ENCODE results near the gene BCAN.

The BCAN gene

DNA sequence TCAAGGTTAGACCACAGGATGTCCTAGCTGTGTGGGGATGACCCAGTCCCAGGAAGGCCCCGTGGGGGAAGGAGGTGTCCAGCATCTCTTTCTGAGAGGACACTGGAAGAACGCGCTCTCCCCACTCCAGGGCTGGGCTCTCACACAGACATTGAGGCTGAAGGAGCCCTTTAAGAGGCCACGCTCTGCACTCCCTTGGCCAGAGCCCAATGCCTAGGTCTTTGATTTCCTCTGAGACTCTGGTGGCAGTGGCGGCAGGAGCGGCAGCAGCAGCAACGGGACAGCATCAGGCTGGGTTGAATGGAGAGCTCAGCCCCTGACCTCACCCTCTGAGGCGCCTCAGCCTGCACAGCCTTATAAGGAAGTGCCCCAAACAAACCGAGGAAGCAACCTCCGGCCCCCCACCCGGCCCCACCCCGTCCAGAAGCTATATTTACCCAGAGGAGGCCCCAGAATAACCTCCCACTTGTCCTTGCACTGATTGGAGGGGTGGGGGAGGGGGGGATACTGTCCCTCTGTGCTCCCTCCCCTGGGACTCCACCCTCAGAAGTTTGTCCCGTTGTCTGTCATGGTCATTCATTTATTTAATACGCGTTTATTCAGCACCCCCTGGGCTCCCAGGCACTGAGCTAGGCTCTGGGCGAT, 23.0 kb downstream of the BCAN start:
- H3K4me3 ChIP-seq (ENCODE audit: low read length): peak overlapping the region; percentile 5; the same call in 1 of the 2 replicates
- H3K36me3 ChIP-seq (ENCODE audit: insufficient read depth, low read depth, low read length): no peaks in the 10 kb centered on the region
- peak overlapping the region; percentile 75; the same call in 1 of the 2 replicates for H3K9ac ChIP-seq (ENCODE audit: low read depth, low read length)
- H3K9me3 ChIP-seq (ENCODE audit: insufficient read depth, low read depth, low read length): no peaks in the 10 kb centered on the region
- H3K4me1 ChIP-seq (ENCODE audit: insufficient read depth, low read length): peaks cover 73% of the 10 kb centered on the region
- no peaks in the 10 kb centered on the region for H3K27me3 ChIP-seq (ENCODE audit: insufficient read depth, low read length)
- H3K27ac ChIP-seq (ENCODE audit: low read length): peak overlapping the region; percentile 26

DNA sequence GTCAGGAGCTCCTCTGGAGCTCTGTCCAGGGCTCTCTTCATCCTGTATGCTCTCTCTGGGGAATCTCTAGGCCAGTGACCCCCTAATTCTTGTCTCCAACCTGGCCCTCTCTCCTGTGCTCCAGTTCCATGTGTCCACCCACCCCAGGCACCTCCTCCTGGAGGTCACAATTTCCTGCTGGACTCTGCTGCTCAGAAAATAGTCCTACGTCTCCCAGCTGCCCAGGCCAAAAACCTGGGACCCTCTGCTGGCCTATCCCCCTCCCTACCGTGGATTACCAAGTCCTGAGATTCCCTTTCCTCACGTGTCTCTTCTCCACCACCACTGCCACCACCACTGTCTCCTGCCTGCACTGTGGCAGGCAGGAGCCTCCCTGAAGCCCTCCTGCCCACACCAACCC, 23.6 kb downstream of the BCAN start:
- H3K4me3 ChIP-seq (ENCODE audit: low read length): no peak overlapping the region
- no peaks in the 10 kb centered on the region for H3K36me3 ChIP-seq (ENCODE audit: insufficient read depth, low read depth, low read length)
- H3K9me3 ChIP-seq (ENCODE audit: insufficient read depth, low read depth, low read length): no peaks in the 10 kb centered on the region
- no peaks in the 10 kb centered on the region for H3K27me3 ChIP-seq (ENCODE audit: insufficient read depth, low read length)
- peak overlapping the region; percentile 69; the same call in 1 of the 2 replicates for H3K9ac ChIP-seq (ENCODE audit: low read depth, low read length)
- H3K4me1 ChIP-seq (ENCODE audit: insufficient read depth, low read length): peaks cover 69% of the 10 kb centered on the region
- H3K27ac ChIP-seq (ENCODE audit: low read length): no peak overlapping the region

DNA sequence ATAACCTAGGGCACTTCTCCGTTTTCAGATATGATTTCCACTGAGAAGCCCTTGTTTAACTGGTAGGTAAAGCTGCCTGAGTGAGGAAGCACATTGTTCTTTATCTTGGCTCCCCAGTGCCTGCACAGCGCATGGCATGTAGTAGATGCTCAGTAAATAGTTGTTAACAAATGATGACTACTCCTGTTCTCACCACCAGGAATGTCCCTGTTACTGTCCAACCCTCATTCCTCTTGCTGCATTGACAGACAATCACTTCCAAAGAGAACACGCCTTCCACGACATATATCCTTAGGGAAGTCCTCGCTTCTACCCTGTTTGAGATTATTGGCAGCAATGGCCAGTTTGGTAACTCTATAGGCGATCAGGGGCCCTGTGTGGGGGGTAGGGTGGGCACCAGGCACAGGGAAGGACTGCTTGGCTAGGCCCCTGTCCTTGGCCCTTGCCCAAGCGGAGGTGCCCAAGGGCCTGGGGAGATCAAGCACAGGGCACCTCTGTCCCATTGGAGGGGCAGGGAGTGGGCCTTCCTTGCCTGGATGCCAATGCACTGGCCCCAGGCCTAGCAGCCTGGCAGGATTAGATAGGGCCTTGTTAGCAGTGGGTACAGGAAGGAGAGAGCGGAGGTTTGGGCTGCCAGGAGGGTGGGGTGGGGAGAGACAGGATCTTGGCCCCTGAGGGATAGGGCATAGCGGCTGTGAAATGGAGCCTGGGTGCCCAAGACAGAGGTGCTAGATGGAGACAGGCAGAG, 25.1 kb downstream of the BCAN start:
- H3K4me3 ChIP-seq (ENCODE audit: low read length): no peak overlapping the region
- peaks cover 11% of the 10 kb centered on the region for H3K36me3 ChIP-seq (ENCODE audit: insufficient read depth, low read depth, low read length)
- no peaks in the 10 kb centered on the region for H3K9me3 ChIP-seq (ENCODE audit: insufficient read depth, low read depth, low read length)
- peaks cover 57% of the 10 kb centered on the region for H3K4me1 ChIP-seq (ENCODE audit: insufficient read depth, low read length)
- peak overlapping the region; percentile 47; the same call in 1 of the 2 replicates for H3K9ac ChIP-seq (ENCODE audit: low read depth, low read length)
- no peak overlapping the region for H3K27ac ChIP-seq (ENCODE audit: low read length)
- no peaks in the 10 kb centered on the region for H3K27me3 ChIP-seq (ENCODE audit: insufficient read depth, low read length)

DNA sequence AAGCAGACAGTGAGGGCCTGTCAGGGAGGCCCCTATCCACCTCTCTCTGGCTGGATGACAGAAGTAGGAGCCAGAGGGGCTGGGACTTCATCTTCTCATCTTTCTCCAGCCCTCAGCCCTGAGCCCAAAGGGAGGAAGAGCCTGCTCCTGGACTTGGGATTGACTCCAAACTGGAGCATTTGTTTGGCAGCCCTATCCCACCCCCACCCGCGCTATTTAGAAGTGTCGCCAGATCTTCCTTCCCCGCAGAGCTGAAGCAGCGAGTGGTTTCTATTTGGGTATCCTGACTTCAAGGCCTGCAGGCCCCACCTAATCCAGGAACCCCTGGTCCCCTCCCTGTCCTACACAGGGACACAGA, 25.7 kb downstream of the BCAN start:
- peak overlapping the region; percentile 47; the same call in 1 of the 2 replicates for H3K9ac ChIP-seq (ENCODE audit: low read depth, low read length)
- peaks cover 51% of the 10 kb centered on the region for H3K4me1 ChIP-seq (ENCODE audit: insufficient read depth, low read length)
- H3K27ac ChIP-seq (ENCODE audit: low read length): peak overlapping the region; percentile 18

DNA sequence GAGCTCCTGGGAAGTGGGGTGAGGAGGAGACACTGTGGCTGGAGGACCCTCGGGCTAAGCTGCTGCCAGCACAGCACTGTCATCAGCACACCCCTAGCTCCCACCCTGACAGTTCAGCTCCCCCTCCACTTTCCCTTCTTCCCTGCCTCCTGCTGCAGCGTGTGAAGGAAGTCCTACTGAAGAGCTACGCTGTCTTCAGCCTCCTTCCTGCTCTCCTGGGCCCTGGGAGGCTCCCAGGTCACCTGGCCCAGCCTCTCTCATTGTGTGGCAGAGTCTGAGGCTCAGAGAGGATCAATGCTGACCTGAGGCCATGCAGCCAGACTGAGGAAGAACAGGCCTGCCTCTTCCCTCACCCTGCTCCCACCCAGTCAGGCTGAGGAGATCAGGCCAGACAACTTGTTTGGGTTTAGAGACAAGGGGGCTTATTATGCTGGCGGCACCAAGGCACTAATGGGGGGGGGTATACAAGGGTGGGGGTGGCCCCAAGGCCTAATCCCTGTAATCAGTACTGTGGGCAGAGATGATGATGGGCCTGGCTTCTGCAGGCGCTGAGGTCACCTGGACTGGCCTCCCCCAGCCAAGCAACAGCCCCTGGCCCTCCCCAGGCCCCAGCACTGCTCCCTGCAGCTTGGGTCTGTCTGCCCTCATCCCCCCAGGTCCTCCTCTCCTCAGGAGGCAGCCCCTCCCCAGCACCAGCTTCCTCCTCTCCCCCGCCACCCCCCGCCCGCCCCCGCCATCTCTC, 26.2 kb downstream of the BCAN start:
- Histone ChIP-seq H3K27ac (ENCODE audit: low read length) (peak overlapping the region; percentile 18), H3K9me3 (ENCODE audit: insufficient read depth, low read depth, low read length) (no peaks in the 10 kb centered on the region), H3K36me3 (ENCODE audit: insufficient read depth, low read depth, low read length) (peaks cover 22% of the 10 kb centered on the region), H3K9ac (ENCODE audit: low read depth, low read length) (peak overlapping the region; percentile 47; the same call in 1 of the 2 replicates), H3K4me1 (ENCODE audit: insufficient read depth, low read length) (peaks cover 51% of the 10 kb centered on the region), H3K4me3 (ENCODE audit: low read length) (no peak overlapping the region), H3K27me3 (ENCODE audit: insufficient read depth, low read length) (no peaks in the 10 kb centered on the region)

More for the DNA sequence above, 25.7 kb downstream of the BCAN start:
- H3K4me3 ChIP-seq (ENCODE audit: low read length): no peak overlapping the region
- H3K27me3 ChIP-seq (ENCODE audit: insufficient read depth, low read length): no peaks in the 10 kb centered on the region
- H3K36me3 ChIP-seq (ENCODE audit: insufficient read depth, low read depth, low read length): peaks cover 17% of the 10 kb centered on the region
- H3K9me3 ChIP-seq (ENCODE audit: insufficient read depth, low read depth, low read length): no peaks in the 10 kb centered on the region

DNA sequence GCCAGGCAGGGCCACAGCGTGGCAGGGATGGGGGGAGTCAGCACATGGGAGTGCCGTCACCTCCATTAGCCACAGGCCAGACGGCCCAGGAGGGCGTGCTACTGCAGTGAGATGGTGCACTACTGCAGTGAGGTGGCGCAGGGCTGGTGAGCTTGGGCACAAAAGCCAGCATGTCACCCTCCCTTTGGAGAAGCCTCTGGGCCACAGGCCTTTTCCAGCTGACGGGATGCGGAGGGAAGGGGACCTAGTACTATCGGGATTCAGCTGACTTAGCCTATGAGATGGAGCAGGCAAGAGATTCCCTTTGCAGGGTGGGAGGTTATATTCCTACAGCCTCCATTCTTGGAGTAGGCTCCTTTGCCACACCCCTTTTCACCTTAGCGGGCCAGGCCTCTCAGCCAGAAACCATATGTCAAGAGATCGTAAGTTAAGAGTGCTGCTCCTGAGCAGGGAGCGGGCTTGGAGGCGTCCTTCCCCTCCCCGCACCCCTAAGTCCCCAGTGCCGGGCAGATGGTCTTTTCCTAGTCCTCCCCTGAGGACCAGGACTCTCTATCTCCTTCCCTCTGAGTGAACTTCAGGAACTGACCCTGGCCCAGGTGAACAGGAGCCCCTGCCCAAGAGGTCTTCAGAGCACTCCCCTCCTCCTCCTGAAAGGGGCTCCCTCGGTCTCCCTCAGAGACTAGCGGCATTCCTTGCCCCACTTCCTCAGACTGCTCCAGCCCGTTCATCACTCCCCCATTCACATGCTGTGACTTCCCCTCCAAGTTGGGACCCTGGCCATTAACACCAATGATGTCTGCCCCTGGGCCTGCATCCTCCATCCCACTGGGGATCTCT, 27.1 kb downstream of the BCAN start:
- Histone ChIP-seq H3K27ac (ENCODE audit: low read length) (no peak overlapping the region), H3K9ac (ENCODE audit: low read depth, low read length) (peak overlapping the region; percentile 56; the same call in 1 of the 2 replicates)

DNA sequence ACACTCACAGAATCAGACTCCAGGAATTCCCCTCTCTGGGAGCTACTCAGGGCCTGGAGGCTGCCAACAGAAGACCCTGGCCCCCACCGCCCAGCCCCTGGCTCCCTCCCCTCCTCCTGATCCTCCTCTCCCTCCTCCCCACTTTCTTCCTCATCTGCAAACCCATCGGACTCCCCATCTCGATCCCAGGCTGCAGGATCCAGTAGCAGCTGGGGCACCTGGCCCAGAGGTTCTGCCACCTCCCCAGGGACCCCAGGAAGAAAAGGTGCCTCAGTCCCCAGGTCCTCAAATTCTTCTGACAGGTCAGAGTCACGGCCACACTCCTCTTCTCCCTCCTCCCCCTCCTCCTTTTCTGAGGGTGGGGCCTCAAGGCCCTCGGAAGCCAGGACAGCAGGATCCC, 27.9 kb downstream of the BCAN start:
- Histone ChIP-seq H3K4me1 (ENCODE audit: insufficient read depth, low read length) (peaks cover 48% of the 10 kb centered on the region), H3K27me3 (ENCODE audit: insufficient read depth, low read length) (peaks cover under 1% of the 10 kb centered on the region; the same call in 1 of the 2 replicates), H3K9ac (ENCODE audit: low read depth, low read length) (peak overlapping the region; percentile 56; the same call in 1 of the 2 replicates), H3K9me3 (ENCODE audit: insufficient read depth, low read depth, low read length) (no peaks in the 10 kb centered on the region), H3K27ac (ENCODE audit: low read length) (no peak overlapping the region), H3K4me3 (ENCODE audit: low read length) (no peak overlapping the region), H3K36me3 (ENCODE audit: insufficient read depth, low read depth, low read length) (peaks cover 34% of the 10 kb centered on the region)

More for the DNA sequence above, 27.1 kb downstream of the BCAN start:
- no peaks in the 10 kb centered on the region for H3K9me3 ChIP-seq (ENCODE audit: insufficient read depth, low read depth, low read length)
- peaks cover 48% of the 10 kb centered on the region for H3K4me1 ChIP-seq (ENCODE audit: insufficient read depth, low read length)
- H3K27me3 ChIP-seq (ENCODE audit: insufficient read depth, low read length): no peaks in the 10 kb centered on the region
- H3K36me3 ChIP-seq (ENCODE audit: insufficient read depth, low read depth, low read length): peaks cover 26% of the 10 kb centered on the region
- H3K4me3 ChIP-seq (ENCODE audit: low read length): peak overlapping the region; percentile 2; the same call in 1 of the 2 replicates

DNA sequence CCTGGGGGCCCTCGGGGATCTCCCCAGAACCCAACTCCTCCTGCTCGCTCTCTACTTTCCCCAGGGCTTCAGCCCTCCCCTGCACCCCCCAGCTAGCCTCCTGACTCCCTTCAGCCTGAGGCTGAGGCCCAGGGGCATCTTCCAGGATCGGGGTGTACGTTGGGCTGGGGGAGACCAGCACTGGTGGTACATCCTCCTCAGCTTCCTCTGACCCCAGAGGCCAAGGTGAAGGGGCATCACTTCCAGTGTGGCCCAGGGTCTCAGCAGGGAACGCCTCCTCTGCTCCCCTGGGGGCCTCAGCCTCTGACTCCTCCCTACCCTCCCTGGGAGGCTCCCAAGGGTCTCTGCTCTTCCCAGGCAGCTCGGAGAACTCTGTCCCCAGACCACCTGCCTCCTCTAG, 28.4 kb downstream of the BCAN start:
- H3K4me1 ChIP-seq (ENCODE audit: insufficient read depth, low read length): peaks cover 50% of the 10 kb centered on the region
- peaks cover 39% of the 10 kb centered on the region for H3K36me3 ChIP-seq (ENCODE audit: insufficient read depth, low read depth, low read length)
- H3K4me3 ChIP-seq (ENCODE audit: low read length): no peak overlapping the region
- H3K27me3 ChIP-seq (ENCODE audit: insufficient read depth, low read length): peaks cover 6% of the 10 kb centered on the region; the same call in 1 of the 2 replicates
- no peak overlapping the region for H3K27ac ChIP-seq (ENCODE audit: low read length)
- H3K9me3 ChIP-seq (ENCODE audit: insufficient read depth, low read depth, low read length): no peaks in the 10 kb centered on the region
- H3K9ac ChIP-seq (ENCODE audit: low read depth, low read length): no peak overlapping the region

DNA sequence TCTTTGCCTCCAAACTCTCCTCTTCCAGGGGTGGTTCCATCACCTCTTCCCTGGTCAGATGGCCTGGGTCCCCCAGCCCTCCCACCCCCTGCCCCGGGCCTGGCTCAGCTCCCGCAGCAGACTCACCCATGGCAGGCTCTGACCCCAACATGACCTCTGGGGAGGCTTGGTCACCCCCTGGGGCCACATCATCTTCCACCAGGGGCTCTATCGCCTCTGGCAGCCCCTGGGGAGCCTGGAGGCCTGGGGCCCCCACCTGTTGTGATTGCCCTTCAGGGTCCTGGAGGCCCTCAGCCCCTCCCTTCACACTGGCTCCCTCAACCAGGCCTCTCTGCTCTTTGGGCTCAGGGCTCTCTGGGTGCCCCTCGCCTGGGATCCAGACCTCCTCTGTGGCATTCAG, 28.9 kb downstream of the BCAN start:
- Histone ChIP-seq H3K9me3 (ENCODE audit: insufficient read depth, low read depth, low read length) (no peaks in the 10 kb centered on the region), H3K27ac (ENCODE audit: low read length) (no peak overlapping the region), H3K9ac (ENCODE audit: low read depth, low read length) (no peak overlapping the region), H3K27me3 (ENCODE audit: insufficient read depth, low read length) (peaks cover 10% of the 10 kb centered on the region), H3K4me3 (ENCODE audit: low read length) (no peak overlapping the region), H3K36me3 (ENCODE audit: insufficient read depth, low read depth, low read length) (peaks cover 39% of the 10 kb centered on the region), H3K4me1 (ENCODE audit: insufficient read depth, low read length) (peaks cover 46% of the 10 kb centered on the region)

DNA sequence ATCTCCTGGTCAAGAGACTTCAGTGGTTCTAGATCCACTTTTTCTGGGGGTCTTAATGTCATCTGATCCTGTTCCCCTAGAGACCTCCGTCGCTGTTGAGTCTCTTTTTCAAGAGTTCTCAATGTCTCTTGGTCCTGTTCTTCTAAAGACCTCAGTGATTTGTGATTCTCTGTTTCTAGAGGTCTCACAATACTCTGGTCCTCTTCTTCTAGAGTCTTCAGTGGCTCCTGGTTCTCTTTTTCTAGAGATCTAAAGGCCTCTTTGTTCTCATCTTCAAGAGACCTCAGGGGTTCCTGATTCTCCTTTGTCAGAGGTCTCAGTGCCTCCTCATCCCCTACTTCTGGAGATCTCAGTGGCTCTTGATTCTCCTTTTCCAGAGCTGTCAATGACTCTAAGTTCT, 29.9 kb downstream of the BCAN start:
- Histone ChIP-seq H3K9me3 (ENCODE audit: insufficient read depth, low read depth, low read length) (no peaks in the 10 kb centered on the region), H3K36me3 (ENCODE audit: insufficient read depth, low read depth, low read length) (peaks cover 39% of the 10 kb centered on the region), H3K9ac (ENCODE audit: low read depth, low read length) (no peak overlapping the region), H3K27ac (ENCODE audit: low read length) (no peak overlapping the region), H3K27me3 (ENCODE audit: insufficient read depth, low read length) (peaks cover 20% of the 10 kb centered on the region), H3K4me3 (ENCODE audit: low read length) (no peak overlapping the region), H3K4me1 (ENCODE audit: insufficient read depth, low read length) (peaks cover 48% of the 10 kb centered on the region)
